B cell (primary cell): ENCODE measurements around the gene PCGF5.

Source experiments
- CTCF ChIP-seq: fragments of 200-600 bp; IDR thresholded peaks from one replicate; pipeline ENCODE4 v1.8.0; 2022; ENCODE audit warnings: antibody characterized with exemption, mild to moderate bottlenecking
- EZH2 ChIP-seq: IDR thresholded peaks from 2 replicates; pipeline ENCODE4 v1.6.1; 2012; ENCODE audit warnings: borderline replicate concordance, low read depth, mild to moderate bottlenecking, moderate library complexity, low read length; ENCODE audit not compliant: insufficient read depth, poor library complexity, severe bottlenecking

GRCh38 chr10:91198781-91199180 lies 21.7 kb upstream of the PCGF5 start:
- no peak for TF ChIP-seq CTCF
- TF ChIP-seq EZH2, result no peak
